Muscle of arm (tissue), 12 donors: ENCODE results near the gene ERBB2. TPM values are rescaled to one million over a fixed set of nuclear protein-coding genes. Genes with fewer than 3 reads are reported as not detected.
"Not testable (repeated sequence)": the region's sequence is repeated elsewhere in the genome, so short reads cannot be mapped to it uniquely, and the experiment has no call there.

Experiments
- DNase-seq: peaks from one replicate; pipeline ENCODE4 v3.0.0-alpha.2; 2013
- polyA plus RNA-seq, 12 donors: library from polyadenylated mRNA; unstranded; fragments of 120-200 nt; gene quantifications; one replicate each; pipeline ENCODE4 v1.2.1, GENCODE V29; 2013; ENCODE audit not compliant: insufficient read length in 12 of 12

Gene ERBB2
- polyA plus RNA-seq, 12 donors, result 104 to 148 (median 128) TPM; not detected in 1

- no peak for DNase-seq
Measured at GRCh38 chr17:39701012-39701783, 1.3 kb downstream of the ERBB2 start.

GRCh38 chr17:39701784-39702422 lies 2.0 kb downstream of the ERBB2 start:
- no peak for DNase-seq

DNA sequence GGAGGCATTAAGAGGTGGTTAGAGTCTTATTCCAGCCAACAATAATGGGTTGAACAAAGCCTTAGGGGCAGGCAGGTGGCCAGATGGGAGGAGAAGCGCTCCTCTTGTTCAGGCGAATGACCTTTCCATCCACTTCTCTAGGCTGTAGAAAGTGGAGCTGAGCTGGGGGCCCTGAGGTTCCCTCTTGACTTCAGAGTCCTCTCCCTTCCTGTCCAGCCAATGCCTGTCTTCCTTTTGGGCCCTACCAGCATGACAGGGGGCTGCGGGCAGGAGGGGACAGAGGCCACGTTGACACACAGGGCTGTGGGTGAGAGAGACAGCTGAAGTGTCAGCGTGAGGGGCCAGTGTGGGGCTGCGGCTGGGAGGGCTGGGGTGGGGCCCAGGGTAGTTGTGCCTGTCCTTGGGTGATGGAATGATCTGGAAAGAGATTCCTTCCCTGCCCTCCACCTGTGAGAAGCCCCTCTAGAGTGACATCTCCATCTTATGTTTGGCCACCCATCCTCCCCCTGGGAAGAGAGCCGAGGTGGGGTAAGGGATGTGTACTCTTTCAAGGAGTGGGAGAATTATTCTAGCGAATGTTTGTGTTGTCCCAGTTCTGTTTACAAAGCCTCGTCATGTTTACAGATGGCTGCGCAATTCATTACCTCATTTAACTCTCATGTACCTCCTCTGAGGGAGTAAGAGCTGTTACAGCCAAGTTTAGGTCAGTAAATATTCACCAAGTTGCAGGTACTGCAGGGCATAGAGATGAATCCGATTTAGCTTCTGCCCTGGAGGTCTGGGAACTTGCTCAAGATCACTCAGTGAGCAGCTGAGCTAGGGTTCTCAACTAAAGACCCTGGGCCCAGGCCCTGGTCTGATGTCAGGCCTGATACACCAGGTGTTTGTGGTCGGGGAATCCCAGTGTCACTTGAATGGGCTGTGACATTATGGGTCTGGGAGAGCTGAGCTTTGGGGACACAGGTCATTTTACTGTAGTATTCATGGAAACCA lies 3.3 kb downstream of the ERBB2 start:
- DNase-seq, result no peak

GRCh38 chr17:39703913-39704312 lies 4.0 kb downstream of the ERBB2 start:
- no peak for DNase-seq

GRCh38 chr17:39704821-39705551 lies 5.1 kb downstream of the ERBB2 start:
- DNase-seq, result no peak

DNA sequence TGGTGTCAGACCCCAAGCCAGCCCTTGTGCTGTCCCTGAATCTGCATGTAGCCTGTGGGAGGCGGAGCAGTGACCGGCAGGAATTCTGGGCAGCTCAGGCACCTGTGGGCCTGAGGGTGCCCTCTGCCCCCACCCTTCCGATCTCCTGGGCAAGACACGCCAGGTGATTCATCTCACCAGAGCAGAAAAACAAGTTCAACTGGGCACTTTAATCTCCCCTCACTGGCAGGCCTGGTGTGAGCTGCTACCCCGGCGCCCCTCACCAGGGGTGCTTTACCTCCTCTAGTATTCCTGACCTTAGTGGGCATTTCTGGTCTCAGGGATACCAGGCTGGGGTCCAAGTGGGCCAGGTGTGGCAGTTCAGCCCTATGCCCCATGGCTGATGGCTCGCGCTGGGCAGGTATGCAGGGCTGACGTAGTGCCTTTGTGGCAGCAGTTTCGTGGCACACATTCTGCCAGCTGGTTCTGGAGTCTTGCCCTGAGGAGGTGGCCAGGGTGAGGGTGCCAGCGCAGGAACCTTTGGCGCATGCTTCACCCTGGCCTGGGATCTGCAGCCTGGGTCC lies 6.0 kb downstream of the ERBB2 start:
- no peak for DNase-seq

DNA sequence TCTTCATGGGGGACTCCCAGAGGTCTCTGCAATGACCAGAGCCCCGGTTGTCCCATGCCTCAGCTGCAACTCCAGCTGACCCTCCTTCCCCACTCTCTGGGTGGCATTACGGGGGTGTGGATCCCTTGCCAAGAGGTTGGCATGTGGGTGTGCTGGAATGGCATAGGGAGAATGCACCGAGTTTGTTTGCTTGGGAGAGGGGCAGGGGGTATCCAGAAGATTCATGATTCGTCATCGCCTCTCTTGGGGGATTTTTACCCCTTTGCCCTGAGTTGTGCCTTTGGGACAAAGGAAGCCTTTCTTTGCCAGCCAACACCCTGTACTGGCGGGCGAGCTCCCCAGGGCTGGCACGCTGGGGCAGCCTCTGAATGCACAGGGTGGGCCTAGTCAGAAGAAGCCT lies 6.5 kb downstream of the ERBB2 start:
- no peak for DNase-seq

DNA sequence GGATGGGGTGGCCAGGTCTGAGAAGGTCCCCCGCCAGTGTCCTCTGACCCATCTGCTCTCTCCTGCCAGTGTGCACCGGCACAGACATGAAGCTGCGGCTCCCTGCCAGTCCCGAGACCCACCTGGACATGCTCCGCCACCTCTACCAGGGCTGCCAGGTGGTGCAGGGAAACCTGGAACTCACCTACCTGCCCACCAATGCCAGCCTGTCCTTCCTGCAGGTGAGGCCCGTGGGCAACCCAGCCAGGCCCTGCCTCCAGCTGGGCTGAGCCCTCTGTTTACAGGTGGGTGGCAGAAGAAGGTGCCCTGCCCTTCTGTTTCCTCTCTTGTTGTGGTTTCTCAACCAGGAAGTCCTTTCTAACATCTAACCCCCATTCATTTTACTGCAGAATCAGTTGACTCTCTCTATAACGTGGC lies 7.1 kb downstream of the ERBB2 start:
- DNase-seq, result no peak

- no peak for DNase-seq
Measured at GRCh38 chr17:39709319-39709997, 9.6 kb downstream of the ERBB2 start.

DNA sequence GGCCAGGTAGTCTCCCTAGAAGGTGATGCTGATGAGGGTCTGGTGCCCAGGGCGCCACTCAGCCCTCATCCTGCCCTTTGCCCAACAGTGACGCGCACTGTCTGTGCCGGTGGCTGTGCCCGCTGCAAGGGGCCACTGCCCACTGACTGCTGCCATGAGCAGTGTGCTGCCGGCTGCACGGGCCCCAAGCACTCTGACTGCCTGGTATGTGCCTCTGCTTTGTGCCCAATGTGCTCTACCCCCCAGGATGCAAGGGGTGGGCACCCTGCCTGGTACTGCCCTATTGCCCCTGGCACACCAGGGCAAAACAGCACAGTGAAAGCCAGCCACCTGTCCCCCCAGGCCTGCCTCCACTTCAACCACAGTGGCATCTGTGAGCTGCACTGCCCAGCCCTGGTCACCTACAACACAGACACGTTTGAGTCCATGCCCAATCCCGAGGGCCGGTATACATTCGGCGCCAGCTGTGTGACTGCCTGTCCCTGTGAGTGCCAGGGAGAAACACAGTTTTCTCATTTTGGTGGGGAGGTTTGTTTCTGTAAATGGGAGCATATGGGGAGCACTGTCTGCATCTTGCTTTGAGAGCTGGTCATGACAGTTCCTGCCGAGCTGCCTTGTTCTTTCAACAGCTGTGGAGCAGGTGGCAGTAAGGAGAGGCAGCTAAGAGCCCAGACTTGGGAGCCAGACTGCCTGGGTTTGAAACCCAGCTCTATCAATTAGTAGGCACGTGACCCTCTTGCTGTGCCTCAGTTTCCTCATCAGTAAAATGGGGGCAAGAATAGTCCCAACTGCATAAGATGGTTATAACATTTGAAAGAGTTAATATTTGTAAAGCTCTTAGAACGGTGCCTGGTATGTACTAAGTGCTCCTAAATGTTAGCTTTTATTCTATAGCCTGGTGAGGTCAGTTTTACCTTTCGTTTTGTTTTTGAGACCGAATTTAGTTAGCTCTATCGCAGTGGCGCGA lies 10.4 kb downstream of the ERBB2 start:
- DNase-seq, result no peak

DNA sequence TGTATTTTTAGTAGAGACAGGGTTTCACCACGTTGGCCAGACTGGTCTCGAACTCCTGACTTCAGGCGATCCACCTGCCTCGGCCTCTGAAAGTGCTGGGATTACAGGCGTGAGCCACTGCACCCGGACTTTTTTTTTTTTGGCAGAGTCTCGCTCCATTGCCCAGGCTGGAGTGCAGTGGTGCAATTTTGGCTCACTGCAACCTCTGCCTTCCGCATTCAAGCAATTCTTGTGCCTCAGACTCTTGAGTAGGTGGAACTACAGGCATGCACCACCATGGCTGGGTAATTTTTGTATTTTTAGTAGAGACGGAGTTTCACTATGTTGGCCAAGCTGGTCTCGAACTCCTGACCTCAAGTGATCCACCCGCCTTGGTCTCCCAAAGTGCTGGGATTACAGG lies 11.2 kb downstream of the ERBB2 start:
- DNase-seq, result not testable (repeated sequence)

DNA sequence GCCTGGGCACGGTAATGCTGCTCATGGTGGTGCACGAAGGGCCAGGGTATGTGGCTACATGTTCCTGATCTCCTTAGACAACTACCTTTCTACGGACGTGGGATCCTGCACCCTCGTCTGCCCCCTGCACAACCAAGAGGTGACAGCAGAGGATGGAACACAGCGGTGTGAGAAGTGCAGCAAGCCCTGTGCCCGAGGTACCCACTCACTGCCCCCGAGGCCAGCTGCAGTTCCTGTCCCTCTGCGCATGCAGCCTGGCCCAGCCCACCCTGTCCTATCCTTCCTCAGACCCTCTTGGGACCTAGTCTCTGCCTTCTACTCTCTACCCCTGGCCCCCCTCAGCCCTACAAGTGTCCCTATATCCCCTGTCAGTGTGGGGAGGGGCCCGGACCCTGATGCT lies 12.0 kb downstream of the ERBB2 start:
- DNase-seq, result no peak

- DNase-seq, result no peak
Measured at GRCh38 chr17:39714234-39714633, 14.4 kb downstream of the ERBB2 start.

DNA sequence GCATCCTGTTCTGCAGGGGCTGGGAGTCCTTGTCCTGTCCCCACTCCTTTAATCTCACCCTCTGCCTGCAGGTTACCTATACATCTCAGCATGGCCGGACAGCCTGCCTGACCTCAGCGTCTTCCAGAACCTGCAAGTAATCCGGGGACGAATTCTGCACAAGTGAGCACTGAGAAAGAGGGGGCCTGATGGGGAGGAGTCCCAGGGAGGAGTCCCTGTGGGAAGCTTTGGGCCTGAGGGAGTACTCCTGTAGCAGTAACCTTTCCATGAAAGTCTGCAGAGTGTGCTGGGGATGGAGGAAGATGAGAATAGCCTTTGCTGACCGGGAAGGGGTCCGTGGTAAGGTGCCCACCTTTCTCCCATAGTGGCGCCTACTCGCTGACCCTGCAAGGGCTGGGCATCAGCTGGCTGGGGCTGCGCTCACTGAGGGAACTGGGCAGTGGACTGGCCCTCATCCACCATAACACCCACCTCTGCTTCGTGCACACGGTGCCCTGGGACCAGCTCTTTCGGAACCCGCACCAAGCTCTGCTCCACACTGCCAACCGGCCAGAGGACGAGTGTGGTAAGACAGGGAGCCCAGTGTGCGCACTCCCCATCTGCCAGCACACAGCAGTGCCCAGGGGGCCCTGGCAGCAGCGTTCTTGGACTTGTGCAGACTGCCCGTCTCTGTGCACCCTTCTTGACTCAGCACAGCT lies 15.7 kb downstream of the ERBB2 start:
- DNase-seq, result no peak

DNA sequence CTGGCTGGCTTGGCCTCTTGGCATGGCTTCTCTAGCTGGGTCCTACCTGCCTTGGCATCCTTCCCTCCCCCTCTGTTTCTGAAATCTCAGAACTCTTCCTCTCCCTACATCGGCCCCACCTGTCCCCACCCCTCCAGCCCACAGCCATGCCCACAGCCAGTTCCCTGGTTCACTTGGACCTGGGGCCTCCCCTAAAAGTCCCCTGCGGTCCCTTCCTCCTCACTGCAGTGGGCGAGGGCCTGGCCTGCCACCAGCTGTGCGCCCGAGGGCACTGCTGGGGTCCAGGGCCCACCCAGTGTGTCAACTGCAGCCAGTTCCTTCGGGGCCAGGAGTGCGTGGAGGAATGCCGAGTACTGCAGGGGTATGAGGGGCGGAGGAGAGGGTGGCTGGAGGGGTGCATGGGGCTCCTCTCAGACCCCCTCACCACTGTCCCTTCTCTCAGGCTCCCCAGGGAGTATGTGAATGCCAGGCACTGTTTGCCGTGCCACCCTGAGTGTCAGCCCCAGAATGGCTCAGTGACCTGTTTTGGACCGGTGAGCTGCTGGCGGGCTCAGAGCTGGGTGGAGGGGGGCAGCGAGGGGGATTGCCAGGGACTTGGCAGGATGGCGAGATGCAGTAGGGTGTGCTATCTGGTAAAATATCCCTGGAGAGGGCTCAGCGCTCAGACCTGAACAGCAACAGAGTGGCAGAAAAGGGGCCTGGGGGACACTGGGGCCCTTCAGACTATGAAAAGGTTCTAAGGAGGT lies 16.4 kb downstream of the ERBB2 start:
- no peak for DNase-seq

DNA sequence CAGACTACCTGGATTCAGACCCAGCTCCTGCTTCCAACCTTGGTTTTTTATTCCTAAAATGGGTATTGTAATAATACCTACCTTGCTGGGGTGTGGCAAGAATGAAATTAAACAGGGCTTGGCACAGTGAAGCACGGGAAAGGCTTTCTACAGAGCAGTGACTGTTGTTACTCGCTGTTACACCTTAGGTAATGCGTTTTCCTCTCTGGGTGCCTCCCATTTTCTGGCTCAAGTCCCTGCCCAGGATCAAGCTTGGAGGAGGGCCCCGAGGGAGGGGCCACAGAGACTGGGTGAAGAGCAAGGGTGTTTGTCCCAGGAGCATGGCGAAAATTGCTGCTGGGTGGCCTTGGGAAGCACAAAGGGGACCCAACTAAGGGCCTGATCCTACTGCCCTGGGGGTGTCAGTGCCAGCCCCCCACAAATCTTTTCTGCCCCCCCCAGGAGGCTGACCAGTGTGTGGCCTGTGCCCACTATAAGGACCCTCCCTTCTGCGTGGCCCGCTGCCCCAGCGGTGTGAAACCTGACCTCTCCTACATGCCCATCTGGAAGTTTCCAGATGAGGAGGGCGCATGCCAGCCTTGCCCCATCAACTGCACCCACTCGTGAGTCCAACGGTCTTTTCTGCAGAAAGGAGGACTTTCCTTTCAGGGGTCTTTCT lies 17.1 kb downstream of the ERBB2 start:
- no peak for DNase-seq

DNA sequence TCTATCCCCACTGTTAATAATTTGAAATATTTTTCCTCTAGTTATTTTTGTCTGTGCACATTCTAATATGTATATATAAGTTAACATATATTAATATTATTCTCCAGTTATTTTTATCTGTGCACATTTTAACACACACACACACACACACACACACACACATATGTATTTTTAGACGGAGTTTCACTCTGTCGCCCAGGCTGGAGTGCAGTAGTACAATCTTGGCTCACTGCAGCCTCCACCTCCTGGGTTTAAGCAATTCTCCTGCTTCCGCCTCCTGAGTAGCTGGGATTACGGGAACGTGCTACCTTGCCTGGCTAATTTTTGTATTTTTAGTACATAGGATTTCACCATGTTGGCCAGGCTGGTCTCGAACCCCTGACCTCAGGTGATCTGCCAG lies 17.8 kb downstream of the ERBB2 start:
- no peak for DNase-seq
